Activated CD4-positive, CD25-positive, alpha-beta regulatory T cell treated with anti-CD3 and anti-CD28 coated beads, Interleukin-2, amount 50 U/mL, for 24 hours (primary cell): ENCODE data around the gene GNAI1.

Experiments
- ATAC-seq, 2 donors: fragments of 150-1000 bp; cut with Tn5 transposase; one replicate each; pipeline ENCODE4 v1.10.0; 2021; ENCODE audit warnings: mild to moderate bottlenecking in 1 of 2, moderate library complexity in 1 of 2

Gene GNAI1

DNA sequence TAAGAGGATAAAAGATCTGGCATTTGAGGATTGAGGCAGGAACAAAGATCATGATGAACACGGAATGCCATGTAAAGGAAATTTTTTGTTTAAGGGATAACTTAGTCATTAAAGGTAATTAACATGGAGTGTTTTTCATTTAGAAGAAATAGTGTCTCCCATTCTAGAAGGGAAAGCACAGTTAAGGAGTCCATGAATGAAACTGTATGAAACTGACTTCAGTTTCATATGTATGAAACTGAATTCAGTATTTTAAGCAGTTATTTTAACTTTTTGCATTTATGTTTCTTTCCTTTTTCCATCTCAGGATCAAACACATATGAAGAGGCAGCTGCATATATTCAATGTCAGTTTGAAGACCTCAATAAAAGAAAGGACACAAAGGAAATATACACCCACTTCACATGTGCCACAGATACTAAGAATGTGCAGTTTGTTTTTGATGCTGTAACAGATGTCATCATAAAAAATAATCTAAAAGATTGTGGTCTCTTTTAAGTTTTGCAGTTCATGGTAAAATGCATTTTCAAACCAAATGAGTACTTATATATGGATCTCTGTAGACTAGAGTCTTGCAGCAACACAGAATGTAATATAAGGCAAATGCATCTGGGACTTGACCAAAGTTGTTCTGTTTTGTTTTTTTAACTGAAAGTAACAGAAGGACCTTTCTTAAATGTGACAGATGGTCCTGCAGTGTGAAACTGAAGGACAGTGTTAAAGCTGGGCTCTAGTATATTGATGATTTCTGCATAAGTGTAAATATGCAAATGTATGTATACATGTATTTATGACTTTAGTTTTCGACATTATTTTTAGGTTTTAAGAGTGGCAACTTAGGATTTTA is 82.6 kb downstream of the GNAI1 start:
- no peak for ATAC-seq

DNA sequence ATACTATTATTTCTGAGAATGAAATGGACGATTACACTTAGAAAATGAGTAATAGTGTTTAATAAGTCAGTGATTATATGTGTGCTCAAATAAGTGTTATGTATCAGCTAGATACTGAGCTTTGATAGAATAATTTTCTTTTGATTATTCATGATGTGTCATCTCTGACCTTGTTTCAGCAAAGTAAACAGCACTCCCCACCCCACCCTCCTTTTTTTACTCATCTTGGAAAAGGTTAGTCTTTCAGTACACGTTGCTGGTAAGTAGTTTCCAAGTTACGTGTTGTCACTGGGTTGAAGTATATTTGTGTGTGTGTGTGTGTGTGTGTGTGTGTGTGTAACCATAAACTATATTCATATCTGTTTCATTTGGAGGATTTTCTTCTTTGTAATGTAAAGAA is 84.1 kb downstream of the GNAI1 start:
- peak; percentile 60 to 65 for ATAC-seq

DNA sequence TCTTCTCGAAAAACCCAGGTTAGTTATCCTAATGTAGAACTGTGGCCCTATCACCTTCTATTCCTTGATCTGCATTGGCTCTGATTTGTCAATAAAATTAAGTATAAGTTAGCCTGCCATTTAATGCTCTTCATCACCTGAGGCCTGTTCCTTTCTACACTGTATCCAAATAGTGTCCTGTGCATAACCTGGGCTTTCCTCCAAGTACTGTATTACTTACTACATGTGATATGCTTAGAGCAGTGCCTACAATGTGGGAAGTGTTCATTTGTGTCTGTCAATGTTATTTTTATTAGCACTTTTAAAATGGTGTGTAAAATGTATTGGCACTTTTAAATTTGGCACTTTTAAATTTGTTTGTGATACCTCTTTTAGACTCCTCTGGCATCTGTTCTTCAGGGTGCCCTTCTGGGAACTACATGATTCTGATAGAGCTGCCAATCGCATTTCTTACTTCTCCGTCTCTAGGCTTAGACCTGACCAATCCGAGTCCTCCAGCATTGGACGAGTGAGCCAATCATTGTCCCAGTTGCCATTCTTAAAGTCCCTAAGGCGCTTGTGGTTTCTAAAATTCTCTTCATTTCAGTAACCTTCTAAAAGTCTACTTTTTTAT is 85.5 kb downstream of the GNAI1 start:
- no peak for ATAC-seq

DNA sequence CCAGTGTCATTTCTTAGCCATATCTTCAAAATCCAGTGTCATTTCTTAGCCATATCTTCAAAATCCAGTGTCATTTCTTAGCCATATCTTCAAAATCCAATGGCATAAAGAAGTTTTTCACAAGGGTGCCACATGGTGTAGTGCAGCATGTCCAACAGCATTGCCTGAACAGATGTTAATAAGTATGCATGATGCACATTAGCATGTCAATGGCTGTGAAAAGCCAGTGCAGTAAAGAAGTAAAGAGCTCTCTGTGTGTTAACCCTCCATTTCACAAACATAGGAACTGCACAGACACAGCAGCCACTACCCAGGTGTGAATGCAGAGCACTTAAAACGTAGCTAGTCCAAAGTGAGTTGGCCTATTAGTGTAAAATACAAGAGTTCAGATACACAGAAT is 89.8 kb downstream of the GNAI1 start:
- ATAC-seq, result no peak

DNA sequence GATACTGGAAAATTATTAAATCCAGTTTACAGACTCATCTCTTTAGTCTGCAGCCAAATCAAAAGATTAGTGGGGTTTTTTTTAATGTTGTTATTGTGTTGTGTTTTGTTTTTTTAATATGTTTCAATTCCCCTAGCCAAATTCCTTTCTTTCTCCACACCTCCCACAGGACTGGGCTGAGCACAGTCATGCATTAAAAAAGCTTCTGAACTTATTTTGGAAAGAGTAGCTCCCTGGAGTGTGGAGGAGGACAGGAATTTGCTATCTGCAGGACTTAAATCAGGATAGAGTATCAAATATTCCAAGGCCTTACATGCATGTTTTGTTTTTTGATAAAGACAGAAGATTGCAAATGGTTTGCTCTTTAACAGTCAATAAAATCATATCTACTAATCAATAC is 90.7 kb downstream of the GNAI1 start:
- ATAC-seq, result no peak

DNA sequence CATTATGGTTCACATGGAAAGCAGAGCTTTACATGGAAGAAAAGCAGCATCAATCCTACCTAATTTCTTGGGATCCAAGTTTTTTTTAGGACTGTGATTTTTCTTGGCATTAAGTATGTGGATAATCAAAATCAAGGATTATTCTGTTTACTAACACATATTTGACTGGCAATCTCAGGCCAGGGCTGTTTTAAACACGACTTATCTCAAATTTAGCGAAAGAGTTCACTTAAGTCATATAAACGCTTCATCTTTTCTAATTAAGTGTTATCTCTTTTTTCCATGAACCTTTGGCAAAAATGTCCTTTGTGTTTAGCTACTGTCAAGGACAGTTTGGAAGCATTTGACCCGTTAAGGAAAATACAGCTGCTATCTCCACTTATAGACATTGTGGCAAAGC is 92.0 kb downstream of the GNAI1 start:
- no peak for ATAC-seq

DNA sequence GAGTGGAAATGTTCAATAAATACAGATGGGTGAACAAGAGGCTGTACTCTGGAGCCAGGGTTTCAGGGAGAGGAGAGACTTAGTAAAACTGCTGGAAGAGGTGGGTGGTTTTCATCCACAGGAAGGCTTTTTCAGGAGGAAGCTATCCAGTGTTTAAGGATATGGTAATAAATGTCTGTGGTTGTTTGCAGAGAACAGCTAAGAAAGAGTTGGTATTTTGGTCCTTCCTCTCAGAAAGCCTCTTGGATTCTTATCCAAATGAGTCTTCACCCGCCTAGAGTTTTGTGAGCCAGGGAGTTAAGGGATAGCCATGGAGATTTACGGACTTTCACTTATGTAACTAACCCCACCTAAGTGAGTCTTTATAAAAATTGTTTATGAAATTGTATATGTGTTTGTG is 95.7 kb downstream of the GNAI1 start:
- no peak for ATAC-seq

DNA sequence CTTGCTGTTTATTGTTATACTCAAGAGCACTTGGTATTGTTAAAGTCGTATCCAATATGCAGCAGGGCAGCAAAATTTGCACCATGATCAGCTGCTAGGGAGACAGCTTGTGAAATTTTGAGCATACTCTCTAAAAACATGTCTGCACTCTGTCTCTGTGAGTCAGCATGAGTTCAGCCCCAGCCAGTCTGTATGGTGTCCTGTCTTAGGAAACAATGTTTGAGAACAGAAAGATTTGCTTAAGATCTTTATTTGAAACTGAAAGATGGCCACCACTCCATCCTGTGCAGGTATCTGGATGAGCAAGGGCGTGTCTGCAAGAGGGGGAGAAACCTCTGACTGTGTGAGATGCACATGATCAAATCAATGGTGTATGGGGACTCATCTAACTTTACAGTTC is 97.1 kb downstream of the GNAI1 start:
- no peak for ATAC-seq

DNA sequence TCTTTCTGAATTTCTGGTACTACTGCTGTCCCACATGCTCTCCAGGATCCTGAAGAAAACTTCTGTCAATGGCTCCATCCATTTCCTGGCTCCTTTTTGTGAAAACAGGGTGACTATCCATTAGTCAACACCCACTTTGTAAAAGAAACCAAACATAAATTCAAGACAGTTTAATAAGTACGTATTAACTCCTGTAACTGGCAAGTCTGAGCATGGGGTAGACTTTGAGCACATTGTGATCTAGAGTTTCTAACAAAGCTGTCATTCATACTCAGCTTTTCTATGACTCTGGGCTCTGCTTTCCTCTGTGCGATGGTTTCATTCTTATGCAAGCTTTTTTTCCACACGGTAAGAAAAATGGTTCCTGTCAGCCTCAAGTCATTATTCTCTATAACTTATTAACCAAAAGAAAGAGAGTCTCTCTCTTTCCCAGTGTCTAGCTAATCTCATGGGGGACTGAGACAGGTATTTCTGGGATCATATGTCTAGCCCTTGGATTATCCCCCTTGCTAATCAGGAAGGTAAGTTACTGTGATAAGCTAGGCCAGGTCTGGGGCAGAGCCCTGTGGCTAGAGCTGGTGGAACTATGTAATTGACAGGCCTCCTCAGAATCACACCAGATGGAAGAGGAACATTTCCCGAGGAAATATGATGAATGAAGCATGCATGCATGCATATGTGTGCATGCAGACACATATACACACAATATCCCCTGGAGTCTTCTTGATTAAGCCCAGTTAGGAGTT is 98.5 kb downstream of the GNAI1 start:
- no peak for ATAC-seq

DNA sequence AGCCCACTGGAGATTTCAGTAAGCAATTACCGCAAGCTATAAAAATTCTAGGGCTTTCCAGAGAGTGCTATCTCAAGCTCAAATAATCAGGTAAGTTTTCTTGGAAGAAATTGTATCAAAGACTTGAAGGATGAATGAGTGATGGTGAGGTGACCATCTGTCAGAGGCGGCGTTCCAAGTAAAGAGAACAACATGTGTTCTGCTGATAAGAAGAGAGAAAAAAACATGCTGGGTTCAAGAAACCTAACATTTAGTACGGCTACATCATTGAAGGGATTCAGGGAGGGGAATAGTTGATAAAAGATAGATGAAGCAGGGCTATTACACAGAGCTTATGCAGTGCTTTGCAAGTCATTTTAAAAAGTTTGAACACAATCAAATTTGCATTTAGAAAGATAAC is 100.7 kb downstream of the GNAI1 start:
- ATAC-seq, result no peak

DNA sequence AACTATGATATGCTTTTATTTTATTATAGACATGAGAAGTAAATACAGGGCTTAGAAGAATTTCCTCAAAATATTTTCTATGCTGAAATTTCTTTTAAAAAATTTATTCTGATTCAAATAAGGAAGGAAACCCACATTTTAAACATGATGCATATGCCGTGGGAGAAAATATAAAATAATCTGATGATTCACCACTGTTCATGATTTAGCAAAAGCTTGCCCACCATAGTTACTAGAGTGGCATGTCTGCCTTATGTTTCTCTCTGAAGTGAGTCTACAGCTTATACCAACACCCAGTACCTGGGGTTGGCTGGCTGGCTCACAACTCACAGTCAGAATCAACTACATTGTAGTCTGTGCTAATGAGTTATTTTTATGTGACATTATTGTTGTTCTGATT is 102.0 kb downstream of the GNAI1 start:
- ATAC-seq, result no peak

DNA sequence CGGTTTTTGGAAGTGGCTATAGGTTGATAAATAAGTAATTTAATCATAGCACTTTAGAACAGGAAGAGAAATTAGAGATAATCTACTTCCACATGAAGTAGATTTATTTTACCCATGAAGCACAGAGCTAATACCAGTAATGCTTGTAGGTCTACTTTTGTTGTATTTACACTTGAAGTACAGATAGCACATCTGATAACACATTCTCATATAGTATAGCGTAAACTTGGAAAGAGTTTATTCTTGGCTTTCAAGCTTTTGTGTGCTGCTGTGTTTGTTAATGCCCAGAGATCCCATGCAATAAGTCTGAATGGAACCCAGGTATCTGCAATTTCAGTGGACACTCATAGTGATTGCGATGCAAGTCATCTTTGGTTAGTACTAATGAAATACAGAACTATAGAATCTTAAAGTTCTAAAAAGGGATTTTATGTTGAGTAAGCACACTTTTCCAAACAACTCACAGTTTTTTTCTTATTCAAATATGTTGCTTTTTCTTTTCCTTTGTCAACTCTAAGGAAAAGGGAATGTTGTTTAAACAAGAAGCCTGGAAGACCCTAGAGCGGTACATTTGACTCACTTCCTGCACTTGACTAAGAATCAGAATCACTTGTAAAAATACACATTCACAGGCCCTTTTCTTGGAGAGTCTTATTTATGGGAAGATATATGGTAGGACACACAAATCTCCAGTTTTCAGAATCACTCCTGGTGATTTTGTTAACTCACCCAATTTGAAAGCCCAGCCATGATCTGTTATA is 105.8 kb downstream of the GNAI1 start:
- ATAC-seq, result no peak

DNA sequence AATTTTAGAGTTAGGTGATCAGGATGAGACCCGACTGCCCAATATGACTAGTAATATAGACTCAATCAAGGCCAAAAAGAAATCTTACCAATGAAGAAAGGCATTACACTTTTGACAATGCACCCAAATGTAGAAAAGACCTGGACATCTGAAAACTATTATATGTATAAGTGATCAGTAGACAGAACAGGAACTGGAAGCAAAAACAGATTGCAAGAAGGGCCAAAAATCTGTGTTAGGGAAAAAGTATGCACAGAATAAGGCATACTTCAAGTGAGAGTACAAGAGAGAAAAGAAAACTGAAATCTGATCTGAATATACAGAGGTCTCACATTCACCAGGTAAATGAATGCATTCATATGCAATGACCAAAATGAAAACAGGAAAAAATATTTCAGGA is 107.0 kb downstream of the GNAI1 start:
- ATAC-seq, result no peak

DNA sequence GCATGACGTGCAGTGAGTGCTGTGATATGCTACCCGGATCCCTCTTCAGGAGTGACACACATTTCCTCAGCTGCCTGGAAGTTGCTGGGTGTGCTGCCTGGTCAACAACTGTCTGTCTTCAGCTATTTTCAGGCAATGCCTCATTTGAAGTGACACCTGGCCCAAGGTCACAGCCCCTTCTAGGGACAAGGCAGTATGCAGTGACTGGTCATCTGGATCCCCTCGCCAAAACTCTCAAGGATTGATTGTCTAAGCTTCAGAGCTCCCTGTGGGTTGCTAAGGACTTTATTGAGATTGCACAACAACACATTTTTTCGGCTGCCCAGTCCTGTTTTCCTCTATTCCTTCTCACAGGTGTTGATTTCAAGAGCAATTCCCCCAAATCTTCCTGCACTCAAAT is 108.8 kb downstream of the GNAI1 start:
- no peak for ATAC-seq

DNA sequence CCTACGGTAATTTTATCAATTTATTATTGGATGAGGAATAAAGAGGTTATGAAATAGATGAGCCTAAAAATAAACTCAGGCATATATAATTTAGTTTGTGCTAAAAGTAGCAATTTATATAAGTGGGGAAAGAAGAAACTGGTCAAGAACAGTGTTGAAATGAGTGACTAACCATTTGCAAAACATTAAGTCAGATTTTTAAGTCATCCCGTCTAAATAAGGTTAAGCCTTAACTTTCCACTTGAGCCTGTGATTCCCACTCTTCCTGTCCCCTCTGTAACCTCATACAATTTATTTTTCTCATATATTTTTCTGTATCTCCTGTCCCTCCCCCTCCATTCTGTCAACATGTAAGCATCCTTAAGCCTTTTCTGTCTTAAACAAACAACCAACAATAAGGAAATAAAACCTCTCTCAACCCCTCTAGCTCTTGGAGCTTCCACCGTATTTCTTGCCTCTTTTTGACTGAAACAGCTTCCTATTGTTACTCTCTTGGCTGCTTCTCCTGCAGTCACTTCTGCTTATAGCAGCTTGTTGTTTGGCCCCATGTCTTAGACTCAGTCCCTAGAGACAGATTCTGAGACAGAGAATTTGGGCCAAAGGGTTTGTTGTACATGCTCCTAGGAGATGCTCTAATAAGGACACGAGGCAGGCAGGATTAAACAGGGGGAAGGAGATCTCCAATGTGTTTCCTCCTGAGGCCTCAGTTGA is 109.7 kb downstream of the GNAI1 start:
- no peak for ATAC-seq

DNA sequence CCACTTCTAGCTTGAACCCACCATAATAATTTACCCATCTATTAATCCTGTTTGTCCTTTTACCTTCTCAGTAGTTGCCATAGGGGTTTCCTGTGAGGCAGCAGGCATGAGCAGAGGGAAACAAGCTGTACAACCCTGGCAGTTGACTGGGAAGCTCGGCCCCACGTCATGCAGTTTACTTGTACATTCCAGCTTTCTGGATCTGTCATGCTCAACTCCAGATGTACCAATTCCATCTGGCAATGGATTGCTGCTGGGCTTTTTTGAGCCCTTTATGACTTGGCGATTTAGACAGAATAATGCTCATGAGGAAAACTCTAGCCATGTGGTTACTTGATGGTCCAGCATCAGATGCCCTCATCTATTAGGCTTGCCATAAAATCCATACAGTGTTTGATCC is 112.5 kb downstream of the GNAI1 start:
- ATAC-seq, result no peak

DNA sequence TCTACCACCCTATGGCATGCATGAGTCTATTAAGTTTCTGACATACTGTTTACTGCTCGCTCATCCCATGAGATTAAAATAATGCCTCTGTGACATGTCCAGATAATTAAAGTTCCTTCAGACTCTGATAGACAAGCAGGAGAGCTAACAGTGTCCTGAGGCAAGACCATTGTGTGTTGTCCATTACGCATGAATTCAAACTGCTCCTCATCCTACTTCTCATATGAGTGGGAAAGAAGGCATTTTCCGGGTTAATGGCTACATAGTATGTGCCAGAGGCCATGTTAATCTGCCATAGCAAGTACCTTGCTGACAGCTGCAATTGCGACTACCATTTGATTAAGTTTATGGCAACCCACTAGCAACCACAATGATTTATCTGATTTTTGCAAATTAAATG is 113.3 kb downstream of the GNAI1 start:
- ATAC-seq, result no peak

DNA sequence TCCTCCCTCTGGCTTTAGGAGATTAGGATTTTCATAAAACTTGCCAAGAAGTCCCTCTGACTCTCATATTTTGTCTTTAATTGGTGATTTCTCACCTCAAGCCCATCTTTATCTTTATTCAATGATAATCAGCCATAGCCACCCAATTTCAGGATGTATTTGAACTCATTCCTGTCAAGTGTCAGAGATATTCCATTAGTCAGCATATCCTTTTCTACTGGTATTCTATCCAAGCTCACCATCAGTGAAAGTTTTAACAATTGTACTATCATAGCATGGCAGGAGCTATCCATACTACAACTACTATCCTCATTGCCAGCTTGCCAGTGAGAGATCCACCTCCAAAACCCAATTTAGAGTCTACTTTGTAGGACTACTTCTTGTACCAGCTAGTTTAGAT is 114.6 kb downstream of the GNAI1 start:
- no peak for ATAC-seq

DNA sequence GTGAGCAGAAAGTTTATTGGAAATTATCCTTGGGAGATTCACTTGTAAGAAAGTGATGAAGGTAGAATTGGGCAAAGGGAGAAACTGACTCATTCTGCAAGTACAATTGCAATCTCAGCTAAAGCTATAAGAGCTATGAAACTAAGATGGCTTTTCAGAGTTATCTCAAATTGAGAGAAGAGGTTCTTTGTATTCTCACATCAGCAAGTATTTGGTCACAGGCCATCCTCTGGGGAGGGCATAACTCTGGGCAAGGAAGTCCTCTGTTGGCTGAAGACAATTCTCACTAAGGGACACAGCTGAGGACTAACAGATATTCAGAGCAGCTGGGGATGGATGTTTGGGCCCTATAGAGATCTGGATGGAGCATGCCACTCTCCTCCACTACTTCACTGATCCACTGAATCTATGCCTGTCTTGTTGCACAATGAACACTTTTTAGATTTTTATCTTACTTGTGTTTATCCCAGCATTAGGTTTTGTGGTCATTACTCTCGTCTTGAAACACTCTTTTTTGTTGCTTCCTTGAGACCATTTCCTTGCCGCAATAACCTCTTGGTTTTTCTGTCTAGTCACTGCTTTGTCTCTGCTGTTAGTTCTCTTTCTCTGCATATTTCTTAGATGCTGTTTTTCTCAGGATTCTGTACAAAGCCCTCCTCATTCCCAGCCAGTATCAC is 115.1 kb downstream of the GNAI1 start:
- ATAC-seq, result no peak

DNA sequence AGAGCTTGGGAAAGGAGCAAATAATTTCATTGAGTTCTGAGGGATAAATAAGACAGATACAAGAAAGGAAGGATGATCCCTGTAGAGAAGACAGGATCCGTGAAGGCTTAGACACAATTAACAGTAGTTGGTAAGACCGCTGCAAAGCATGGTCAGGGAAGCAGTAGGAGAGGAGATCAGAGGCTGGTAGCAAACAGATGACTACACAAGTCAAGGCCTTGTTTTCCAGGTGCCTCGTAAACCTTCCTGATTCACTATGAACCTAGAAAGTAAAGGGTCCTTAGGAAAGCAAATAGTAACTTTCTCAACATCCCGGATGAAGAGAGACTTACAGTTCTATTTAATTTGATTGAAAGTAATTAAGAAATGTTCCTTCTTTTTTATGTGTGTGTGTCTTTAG is 118.6 kb downstream of the GNAI1 start:
- no peak for ATAC-seq

DNA sequence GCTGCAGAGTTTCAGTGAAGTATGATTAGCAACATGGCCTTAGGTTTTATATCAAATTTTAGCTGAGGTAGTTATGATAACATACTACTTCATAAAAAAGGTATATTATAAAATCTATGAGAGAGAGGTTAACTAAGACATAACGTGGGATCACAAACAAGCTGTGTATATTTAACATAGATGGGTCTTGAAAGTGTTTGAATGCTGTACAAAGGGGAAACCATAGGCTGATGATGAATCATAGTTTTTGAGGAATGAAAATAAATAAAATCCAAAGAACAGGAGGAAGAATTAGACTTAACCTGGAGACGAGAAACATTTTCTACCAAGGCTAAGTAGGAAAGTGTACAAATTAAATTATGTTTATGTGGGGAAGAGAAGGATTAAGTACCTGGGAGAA is 119.0 kb downstream of the GNAI1 start:
- no peak for ATAC-seq

DNA sequence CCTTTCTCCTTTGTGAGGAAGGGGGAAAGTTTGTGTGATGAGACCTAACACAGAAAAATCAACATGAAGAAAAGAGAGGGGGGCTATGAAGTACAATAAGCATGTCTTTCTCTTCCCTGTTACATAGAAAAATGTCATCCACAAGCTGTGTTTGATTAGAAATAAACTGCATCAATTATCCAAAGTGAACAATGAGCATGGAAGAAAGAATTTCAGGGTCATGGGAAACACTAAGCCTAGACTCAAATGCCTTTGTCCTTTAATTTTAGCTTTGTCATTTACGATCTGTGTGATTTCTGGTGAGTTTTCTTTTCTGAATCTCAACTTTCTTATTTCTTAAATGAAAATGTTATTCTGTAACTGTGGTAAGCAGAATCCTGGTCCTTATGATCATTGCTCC is 121.0 kb downstream of the GNAI1 start:
- no peak for ATAC-seq
